Parathyroid adenoma (tissue), 2 donors: ENCODE results near the gene ARHGEF3.

Source experiments
- H2AFZ ChIP-seq: fragments of 300-600 bp; sonication (generic); one replicate; pipeline ENCODE4 v1.7.0; 2017; ENCODE audit warnings: antibody characterized with exemption, mild to moderate bottlenecking
- H3K27ac ChIP-seq: fragments of 300-600 bp; sonication (generic); one replicate; pipeline ENCODE4 v1.7.0; 2017
- H3K27me3 ChIP-seq: fragments of 300-600 bp; sonication (generic); one replicate; pipeline ENCODE4 v1.7.0; 2017; ENCODE audit warnings: low read length; ENCODE audit not compliant: control insufficient read depth, insufficient read depth
- H3K36me3 ChIP-seq: fragments of 300-600 bp; sonication (generic); one replicate; pipeline ENCODE4 v1.7.0; 2017; ENCODE audit warnings: low read length; ENCODE audit not compliant: control insufficient read depth, insufficient read depth
- H3K4me1 ChIP-seq: fragments of 300-600 bp; sonication (generic); one replicate; pipeline ENCODE4 v1.7.0; 2017; ENCODE audit warnings: control low read depth
- H3K4me2 ChIP-seq: fragments of 300-600 bp; sonication (generic); one replicate; pipeline ENCODE4 v1.7.0; 2017; ENCODE audit warnings: low read length
- H3K4me3 ChIP-seq: fragments of 300-600 bp; sonication (generic); one replicate; pipeline ENCODE4 v1.7.0; 2017; ENCODE audit warnings: low read depth, low read length
- H3K79me2 ChIP-seq: fragments of 300-600 bp; sonication (generic); one replicate; pipeline ENCODE4 v1.7.0; 2017; ENCODE audit warnings: control low read depth
- H3K9ac ChIP-seq: fragments of 300-600 bp; sonication (generic); one replicate; pipeline ENCODE4 v1.7.0; 2017; ENCODE audit warnings: mild to moderate bottlenecking
- H3K9me3 ChIP-seq: fragments of 300-600 bp; sonication (generic); one replicate; pipeline ENCODE4 v1.7.0; 2017; ENCODE audit warnings: low read length; ENCODE audit not compliant: control insufficient read depth
- TF ChIP-seq, protein P1 (sequence below): fragments of 300-600 bp; sonication (generic); IDR thresholded peaks from one replicate; pipeline ENCODE4 v1.7.0; 2017; ENCODE audit warnings: antibody characterized with exemption, mild to moderate bottlenecking
- donor health status: primary hyperparathyroidism.

Gene ARHGEF3

DNA sequence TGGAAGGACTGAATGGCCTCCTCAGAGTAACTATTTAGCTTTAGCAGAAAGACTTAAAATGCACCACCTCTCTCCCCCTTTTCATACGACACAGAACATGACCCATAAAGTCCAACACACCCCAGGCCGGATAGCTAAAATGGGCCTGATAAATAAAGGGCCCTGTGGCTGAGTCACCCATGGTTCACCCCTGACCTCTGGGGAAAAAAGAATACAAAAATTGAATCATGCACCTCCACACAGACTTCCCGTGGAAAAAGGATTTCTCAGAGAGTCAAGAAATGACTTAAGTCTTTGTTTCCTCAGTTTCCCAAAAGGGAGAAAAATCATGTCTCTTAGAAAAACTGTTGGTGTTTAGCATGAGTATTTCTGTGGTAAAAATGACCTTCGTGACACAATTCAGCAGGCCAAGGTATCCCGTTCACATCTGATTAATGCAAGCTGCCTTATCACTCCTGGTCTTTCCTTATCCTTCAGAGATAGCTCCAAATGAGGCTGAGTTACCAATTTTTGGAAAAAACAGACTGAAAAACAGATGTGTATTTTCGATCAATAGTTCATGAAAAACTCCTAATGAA is 34.0 kb upstream of the ARHGEF3 start:
- peaks cover 10% of the 10 kb centered on the region for H3K4me1 ChIP-seq
- peaks cover 11% of the 10 kb centered on the region for H3K79me2 ChIP-seq
- H3K9me3 ChIP-seq: no peaks in the 10 kb centered on the region
- no peak overlapping the region for H3K9ac ChIP-seq
- H3K27ac ChIP-seq: no peak overlapping the region
- H3K27me3 ChIP-seq: no peaks in the 10 kb centered on the region
- no peak overlapping the region for H3K4me2 ChIP-seq
- no peak overlapping the region for H3K4me3 ChIP-seq
- TF ChIP-seq, protein P1, sequence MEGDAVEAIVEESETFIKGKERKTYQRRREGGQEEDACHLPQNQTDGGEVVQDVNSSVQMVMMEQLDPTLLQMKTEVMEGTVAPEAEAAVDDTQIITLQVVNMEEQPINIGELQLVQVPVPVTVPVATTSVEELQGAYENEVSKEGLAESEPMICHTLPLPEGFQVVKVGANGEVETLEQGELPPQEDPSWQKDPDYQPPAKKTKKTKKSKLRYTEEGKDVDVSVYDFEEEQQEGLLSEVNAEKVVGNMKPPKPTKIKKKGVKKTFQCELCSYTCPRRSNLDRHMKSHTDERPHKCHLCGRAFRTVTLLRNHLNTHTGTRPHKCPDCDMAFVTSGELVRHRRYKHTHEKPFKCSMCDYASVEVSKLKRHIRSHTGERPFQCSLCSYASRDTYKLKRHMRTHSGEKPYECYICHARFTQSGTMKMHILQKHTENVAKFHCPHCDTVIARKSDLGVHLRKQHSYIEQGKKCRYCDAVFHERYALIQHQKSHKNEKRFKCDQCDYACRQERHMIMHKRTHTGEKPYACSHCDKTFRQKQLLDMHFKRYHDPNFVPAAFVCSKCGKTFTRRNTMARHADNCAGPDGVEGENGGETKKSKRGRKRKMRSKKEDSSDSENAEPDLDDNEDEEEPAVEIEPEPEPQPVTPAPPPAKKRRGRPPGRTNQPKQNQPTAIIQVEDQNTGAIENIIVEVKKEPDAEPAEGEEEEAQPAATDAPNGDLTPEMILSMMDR: no peak
- no peaks in the 10 kb centered on the region for H3K36me3 ChIP-seq
- H2AFZ ChIP-seq: no peak overlapping the region

DNA sequence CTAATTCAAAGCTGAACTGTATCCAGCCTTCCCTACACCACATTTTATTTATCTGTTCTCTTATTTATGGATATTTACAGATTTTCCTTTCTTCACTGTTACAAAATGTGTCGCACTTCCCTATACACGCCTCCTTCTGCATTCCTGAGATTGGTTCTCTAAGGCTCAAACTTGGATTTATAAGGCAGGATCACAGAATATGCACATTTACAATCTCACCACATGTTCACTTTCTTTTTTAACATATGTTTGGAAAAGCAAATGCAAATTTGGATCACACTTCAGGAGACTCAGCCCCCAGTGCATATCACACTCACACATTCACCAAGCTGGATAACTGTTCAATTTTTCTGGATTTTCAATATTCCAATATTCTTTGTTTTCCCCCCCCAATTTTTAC is 31.8 kb upstream of the ARHGEF3 start:
- peaks cover 10% of the 10 kb centered on the region for H3K4me1 ChIP-seq
- no peak overlapping the region for H3K27ac ChIP-seq
- H3K79me2 ChIP-seq: peaks cover 11% of the 10 kb centered on the region
- no peak overlapping the region for H3K4me2 ChIP-seq
- TF ChIP-seq, protein P1: no peak
- H3K36me3 ChIP-seq: no peaks in the 10 kb centered on the region
- H3K27me3 ChIP-seq: no peaks in the 10 kb centered on the region
- H3K9ac ChIP-seq: no peak overlapping the region
- H3K9me3 ChIP-seq: no peaks in the 10 kb centered on the region
- H2AFZ ChIP-seq: no peak overlapping the region
- no peak overlapping the region for H3K4me3 ChIP-seq

DNA sequence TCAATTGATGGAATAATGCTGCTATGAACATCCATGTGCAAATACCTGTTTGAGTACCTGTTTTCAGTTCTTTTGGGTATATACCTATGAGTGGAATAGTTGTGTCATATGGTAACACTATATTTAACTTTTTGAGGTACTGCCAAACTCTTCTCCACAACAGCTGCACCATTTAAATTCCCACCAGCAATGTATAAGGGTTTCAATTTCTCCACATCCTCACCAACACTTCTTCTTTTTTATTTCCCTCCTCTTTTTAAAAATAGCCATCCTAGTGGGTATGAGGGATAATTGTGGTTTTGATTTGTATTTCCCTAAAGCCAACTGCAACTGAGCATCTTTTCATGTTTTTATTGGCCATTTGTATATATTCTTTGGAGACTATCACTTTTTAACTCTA is 31.3 kb upstream of the ARHGEF3 start:
- Histone ChIP-seq H3K79me2 (peaks cover 11% of the 10 kb centered on the region), H3K27ac (no peak overlapping the region), H3K4me3 (no peak overlapping the region), H3K27me3 (no peaks in the 10 kb centered on the region), H3K9me3 (no peaks in the 10 kb centered on the region), H3K4me1 (peaks cover 10% of the 10 kb centered on the region), H3K9ac (no peak overlapping the region), H3K36me3 (no peaks in the 10 kb centered on the region), H3K4me2 (no peak overlapping the region), H2AFZ (no peak overlapping the region)
- TF ChIP-seq, protein P1: no peak

DNA sequence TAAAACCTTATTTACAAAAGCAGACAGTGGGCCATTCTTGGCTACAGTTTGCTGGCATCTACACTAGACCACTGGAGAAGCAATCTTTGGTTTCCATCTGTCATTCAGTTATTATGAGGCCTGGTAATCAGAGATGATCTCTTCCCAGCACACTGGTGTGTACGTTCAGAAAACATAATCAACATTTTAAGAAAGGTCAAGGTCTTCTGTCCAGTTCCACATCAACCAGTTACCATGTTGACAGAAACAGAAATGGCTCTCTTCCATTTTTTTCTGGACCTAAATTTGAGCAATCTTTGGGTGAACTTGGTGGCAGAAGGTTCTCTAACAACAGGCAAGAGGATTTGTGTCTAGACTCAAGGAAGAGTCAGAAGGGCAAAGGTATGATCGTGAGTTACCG is 29.8 kb upstream of the ARHGEF3 start:
- Histone ChIP-seq H3K79me2 (peaks cover 9% of the 10 kb centered on the region), H3K27ac (no peak overlapping the region), H3K27me3 (no peaks in the 10 kb centered on the region), H2AFZ (no peak overlapping the region), H3K9me3 (no peaks in the 10 kb centered on the region), H3K4me2 (no peak overlapping the region), H3K4me3 (no peak overlapping the region), H3K36me3 (no peaks in the 10 kb centered on the region), H3K4me1 (no peaks in the 10 kb centered on the region), H3K9ac (no peak overlapping the region)
- TF ChIP-seq, protein P1: no peak

DNA sequence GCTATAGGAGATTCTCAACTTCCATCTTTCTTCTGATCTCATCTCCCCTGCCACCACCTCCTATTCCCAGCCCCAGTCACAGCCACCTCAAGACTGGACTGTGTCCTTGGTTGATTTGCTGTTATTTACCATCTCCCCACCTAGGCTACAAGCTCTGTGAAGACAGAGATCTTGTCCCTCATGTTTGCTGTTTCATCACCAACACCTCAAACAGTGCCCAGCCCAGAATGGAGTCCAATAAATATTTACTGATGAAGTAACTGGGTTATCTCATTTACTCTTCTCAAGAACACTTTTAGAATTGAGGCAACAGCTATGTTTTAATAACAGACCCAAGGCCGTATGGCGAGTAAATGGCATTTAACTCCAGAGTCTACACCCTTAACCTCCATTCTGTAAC is 29.1 kb upstream of the ARHGEF3 start:
- H3K4me1 ChIP-seq: no peaks in the 10 kb centered on the region
- H3K27ac ChIP-seq: no peak overlapping the region
- no peak overlapping the region for H2AFZ ChIP-seq
- peaks cover 12% of the 10 kb centered on the region for H3K79me2 ChIP-seq
- no peaks in the 10 kb centered on the region for H3K36me3 ChIP-seq
- H3K4me2 ChIP-seq: no peak overlapping the region
- no peaks in the 10 kb centered on the region for H3K9me3 ChIP-seq
- TF ChIP-seq, protein P1: no peak
- no peak overlapping the region for H3K4me3 ChIP-seq
- no peaks in the 10 kb centered on the region for H3K27me3 ChIP-seq
- H3K9ac ChIP-seq: no peak overlapping the region
